ENCODE results near the gene TH. TPM values are rescaled to one million over a fixed set of nuclear protein-coding genes. Genes with fewer than 3 reads are reported as not detected.

TH gene
- total and polyA plus RNA-seq, 9 of the 15 experiments (the other 6 are each of a cell fraction or from before 2014, with no cell fraction given) = not detected

DNA sequence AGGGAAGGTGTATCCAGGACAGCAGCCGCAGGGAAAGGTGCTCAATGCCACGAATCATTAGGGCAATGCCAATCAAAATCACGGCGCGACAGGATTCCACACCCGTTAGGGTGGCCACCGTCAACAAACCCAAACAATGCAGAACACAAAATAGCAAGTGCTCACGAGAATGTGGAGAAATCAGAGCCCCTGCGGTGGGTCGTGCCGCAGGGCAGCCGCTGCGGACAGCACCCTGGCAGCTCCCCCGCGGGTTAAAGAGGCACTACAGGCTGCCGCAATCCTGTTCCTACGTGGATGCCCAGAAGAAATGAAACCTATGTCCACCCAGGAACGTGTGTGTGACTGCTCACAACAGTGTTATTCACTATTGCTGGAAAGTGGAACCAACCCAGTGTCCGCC, 17.1 kb upstream of the TH start (continued):
- no peak for TF ChIP-seq JUND (IDR thresholded peaks at IDR 0.05; ENCODE audit: borderline replicate concordance, low read depth, low read length)
- TF ChIP-seq JUND (tag; IDR thresholded peaks at IDR 0.05; ENCODE audit: borderline replicate concordance, low read depth, low read length) = no peak
- TF ChIP-seq DACH1 (IDR thresholded peaks at IDR 0.05; ENCODE audit: partially characterized antibody) = no peak
- TF ChIP-seq ZNF134 (CRISPR knock-in tag; conservative IDR thresholded peaks at IDR 0.05) = no peak
- TF ChIP-seq CHD7 (IDR thresholded peaks at IDR 0.05; ENCODE audit: low read depth, low read length) = no peak
- no peak for TF ChIP-seq CEBPG (CRISPR knock-in tag; IDR thresholded peaks at IDR 0.05)
- TF ChIP-seq CEBPG (tag; conservative IDR thresholded peaks at IDR 0.05 in 1 of 2, IDR thresholded peaks at IDR 0.05 in 1 of 2) = no peak
- no peak for TF ChIP-seq NELFE (IDR thresholded peaks at IDR 0.05; ENCODE audit: insufficient read depth, insufficient read length)
- TF ChIP-seq ZNF592 (IDR thresholded peaks at IDR 0.05) = no peak
- no peak for TF ChIP-seq SRF (CRISPR knock-in tag; IDR thresholded peaks at IDR 0.05)
- TF ChIP-seq BCL6 (CRISPR knock-in tag; IDR thresholded peaks at IDR 0.05) = no peak
- no peak for TF ChIP-seq RBBP5 (IDR thresholded peaks at IDR 0.05; ENCODE audit: borderline replicate concordance, insufficient read depth, low read length, poor library complexity, severe bottlenecking)

Measured in K562 (cell line).